CD4-positive, alpha-beta T cell treated with Interleukin-2 at 100 ng/mL for 4 hours (primary cell): ENCODE data around the gene AHI1.
A peak's percentile ranks its signal among the peaks of the same experiment; 100 is the strongest.

ENCODE experiments used
- DNase-seq: peaks from one replicate; pipeline ENCODE4 v3.0.0-alpha.2; 2020; ENCODE audit warnings: low spot score

Gene AHI1

DNA sequence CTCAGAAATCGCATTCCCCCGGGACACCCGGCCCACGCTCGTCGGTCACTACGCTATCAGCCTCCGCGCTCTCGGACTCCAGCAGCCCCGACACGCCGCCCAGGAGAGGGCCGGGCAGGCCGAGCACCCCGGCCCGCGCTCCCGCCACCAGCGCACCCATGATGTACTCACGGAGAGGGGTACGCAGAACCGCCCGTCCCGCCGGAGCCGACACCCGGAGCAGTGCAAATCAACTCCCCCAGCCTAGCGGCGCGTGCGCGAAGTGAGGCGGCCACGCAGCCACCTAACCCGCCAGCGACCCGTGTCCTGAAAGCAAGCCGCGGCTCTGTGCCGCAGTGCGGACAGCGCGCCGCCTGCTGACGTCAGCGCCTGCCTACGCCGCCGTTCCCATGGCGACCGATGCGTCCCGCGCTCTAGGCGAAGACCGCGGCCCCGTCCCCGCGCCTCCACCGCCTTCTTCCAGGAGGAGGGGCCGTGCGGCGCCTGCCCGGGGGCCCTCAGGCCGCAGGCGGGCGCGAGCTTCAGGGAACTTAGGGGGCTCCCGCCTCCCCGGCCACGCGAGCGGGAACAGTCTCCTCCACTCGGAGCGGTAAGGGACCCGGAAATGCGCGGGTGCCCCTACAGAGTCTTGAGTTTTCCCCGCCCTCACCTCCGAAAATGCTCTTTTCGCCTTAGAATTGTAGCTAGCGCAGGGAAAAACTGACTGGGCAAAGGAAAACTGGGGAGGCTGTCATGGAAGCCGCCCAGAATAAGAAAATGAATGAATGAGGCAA, at the start of gene AHI1:
TSS of gene AHI1 (minus strand) at position 329 of the 773 bp plus-strand sequence. CDS start 5,503 bp downstream, outside the sequence.
- peak; percentile 84 for DNase-seq

DNA sequence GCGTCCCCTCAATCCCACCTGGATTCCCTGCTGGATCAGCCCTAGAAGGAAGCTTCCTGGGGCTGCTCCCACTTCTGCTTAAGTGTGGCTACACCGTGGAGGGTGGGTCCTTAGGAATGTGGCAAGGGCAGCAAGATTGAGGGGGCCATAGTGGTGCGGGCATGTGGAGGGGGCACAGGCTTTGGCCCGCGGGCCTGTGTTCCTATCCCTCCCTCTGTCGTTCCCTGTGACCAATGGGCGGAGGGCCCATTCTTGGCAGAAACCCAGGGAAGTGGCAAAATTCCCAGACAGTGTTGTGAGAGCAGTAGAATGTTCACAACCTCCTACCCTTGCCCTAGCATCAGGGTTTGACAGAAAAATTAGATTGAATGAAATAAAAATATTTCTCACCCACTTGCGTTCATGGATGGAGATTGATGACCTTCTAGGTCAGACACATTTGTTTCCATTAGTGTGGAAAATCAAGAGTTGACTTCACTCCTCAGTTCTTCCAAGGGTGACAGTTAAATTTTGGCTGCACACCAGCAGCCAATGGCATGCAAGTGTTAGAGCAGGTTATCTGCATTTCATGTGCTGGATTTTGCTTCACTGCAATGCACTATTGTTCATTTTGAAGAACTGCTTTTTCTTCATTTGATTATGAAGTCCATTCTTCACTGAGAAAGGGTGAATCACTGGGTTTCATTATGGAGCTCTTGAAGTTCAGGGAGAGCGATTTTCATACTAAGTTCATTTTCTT, 49.3 kb upstream of the AHI1 start:
- DNase-seq = no peak

DNA sequence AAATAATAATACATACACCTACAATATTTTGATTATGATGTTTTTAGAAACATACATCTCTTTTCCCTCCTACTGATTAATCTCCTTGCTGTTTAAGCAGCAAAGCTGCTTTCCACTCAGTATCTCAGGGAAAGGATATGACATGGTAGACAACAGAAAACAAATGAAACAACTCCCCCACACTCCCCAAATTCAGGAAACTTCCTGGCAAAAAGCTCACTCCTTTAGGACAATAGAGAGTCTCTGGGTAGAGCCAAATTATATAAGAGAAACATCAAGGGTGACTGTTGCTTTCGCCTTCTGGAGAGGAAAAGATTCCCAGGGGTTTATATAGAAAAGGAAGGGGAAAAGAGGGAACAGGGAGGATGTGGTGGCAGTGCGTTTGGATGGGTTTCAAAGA, 48.7 kb upstream of the AHI1 start:
- no peak for DNase-seq

DNA sequence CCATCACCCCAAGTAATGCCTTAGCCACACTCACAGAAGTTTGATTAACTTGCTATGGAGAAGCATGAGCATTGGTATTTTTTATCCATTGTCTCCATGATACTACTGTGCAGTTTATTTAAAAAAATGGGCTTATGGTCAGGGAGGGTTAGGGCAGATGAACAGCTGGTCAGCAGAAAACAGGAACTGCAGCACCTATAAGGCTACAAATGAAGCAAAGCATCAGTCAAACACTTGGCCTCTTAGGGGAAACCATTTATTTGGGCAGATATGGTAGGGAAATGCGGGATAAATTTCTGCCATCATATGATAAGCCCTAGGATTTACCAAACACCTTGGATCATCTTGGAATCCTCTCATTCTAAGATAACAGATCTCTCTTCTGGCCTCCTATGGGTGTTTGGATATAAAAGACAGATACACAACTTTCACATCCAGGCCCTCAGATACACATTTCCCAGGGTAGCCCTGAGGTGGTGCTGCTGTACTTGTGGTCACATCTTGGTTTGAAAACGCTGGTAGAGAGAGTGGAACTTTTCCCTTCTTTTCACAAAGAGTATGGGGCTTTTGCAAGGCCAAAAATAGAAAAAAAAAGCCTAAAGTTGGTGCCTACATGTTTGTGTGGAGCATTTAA, 42.8 kb upstream of the AHI1 start:
- no peak for DNase-seq

- DNase-seq = peak; percentile 8
Observed at GRCh38 chr6:135537741-135538301, 40.3 kb upstream of the AHI1 start.

DNA sequence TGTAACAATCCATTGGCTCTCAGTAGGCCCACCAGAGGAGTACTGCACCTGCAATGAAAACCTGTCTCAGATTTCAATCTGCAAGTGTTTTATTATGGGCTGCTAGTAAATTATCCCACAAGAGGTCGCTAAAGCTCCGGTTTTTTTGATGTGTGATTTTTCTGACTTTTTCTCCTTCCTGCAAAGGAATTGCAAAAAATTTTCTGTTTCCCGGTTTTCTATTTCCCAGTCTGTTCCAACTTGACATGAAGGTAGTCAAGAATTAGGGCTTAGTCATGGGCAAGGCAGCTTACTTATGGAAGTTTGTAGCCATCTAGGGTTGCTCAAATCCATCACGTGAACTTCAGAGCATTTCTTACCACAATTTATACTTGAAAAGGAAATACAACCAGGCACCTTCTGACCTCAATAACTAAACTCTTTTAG, 38.5 kb upstream of the AHI1 start:
- DNase-seq = peak; percentile 44

DNA sequence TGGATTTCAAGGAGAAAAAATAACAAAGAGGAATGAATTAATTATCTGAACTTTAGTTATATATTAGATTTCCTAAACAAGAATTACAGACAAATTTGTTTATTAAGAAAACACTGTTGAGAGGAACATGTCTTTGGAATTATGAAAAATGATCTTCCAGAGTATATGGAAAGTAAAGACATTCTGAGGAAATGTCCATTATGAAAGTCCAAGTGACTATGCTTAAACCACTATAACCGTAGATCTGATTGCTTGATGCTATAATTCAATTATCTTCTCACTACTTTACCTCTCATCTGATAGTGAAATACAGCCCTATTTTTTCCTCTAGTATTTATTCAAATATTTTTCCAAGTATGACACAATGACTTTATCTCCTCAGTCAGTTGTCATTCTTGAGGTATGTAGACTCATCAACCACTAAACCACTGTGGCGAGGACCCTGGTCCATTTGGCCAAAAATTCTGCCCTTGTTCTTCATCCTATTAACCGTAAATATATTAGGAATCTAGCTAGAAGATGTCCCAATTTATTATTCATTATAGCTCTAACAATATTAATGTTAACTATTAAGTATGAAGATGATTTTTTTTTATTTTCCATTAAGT, 37.3 kb upstream of the AHI1 start:
- no peak for DNase-seq

- no peak for DNase-seq
Observed at GRCh38 chr6:135532559-135532958, 35.0 kb upstream of the AHI1 start.

DNA sequence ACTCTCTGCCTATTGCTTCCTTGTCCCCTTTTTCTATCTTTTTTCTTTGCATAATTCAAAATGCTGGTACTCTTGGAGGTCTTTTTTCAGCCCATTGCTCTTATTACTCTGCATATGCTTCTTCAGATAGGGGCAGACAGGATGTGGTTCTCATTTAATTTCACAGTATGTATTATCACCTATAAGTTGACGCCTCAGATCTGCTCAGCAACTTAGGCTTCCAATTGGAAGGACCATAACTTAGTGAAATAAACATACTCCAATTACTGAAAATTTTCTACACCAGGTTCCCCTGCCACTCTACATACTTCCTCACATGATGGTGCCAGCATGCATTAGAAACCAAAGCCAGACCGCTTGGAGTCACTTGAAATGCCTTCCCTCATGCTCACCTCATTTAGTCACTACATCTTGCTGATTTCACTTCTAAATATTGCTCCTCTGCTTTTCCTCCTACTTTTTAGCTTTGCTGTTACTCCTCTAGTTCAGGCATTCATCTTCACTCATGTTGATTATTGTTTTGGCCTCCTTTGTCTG, 34.5 kb upstream of the AHI1 start:
- DNase-seq = no peak

- no peak for DNase-seq
Observed at GRCh38 chr6:135530113-135530512, 32.6 kb upstream of the AHI1 start.

GRCh38 chr6:135527960-135528249, 30.4 kb upstream of the AHI1 start:
- DNase-seq = no peak

GRCh38 chr6:135527116-135527959, 29.8 kb upstream of the AHI1 start:
- no peak for DNase-seq

DNA sequence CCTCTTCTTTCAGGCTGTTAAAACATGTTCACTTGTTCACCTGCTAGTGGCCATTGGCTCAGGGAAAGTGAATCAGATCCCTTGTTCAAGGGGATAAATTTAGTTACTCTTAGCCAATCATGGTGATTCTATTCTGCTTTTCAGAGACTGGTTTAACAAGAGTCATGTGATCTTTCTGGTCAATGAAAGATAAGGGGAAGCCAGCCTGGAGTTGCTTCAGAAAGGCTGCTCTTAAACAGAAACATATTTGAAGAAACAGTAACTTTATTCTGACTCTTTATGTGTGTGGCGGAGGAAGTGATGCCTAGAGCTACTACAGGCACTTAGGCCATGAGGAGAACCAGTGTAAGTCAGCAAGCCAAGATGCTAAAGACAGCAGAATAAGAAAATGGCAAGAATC, 28.1 kb upstream of the AHI1 start:
- no peak for DNase-seq

DNA sequence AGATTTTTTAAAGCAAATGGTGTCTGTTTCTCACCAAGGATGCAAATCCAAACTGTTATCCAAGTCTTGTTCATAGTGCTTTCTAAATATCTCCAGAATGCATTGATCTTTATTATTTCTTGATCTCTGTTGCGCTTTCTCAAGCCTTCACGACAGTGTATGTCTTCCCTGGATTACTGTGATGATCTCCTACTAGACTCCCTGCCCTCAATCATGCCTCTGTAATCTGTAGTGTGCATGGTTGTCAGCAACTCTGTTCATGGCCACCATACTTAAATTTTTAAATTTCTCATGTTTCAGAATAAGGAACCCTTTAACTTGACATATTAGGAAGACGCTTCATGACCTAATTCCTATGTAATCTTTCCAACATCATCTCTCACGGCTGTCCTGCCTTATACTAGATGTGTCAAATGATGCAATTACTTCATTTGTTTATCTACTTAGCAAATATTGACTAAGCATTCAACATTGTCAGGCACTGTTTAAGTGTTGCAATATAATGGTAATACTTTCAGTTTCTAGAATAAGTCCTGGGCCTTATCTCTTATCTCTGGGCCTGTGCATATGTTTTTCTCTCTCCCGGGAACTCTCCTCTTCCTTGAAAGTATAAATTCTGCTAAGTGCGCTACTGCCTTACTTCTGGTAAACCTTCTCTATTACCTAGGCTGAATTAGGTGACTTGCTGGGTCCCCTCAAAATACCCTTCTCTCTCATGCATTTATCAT, 25.6 kb upstream of the AHI1 start:
- DNase-seq = no peak

DNA sequence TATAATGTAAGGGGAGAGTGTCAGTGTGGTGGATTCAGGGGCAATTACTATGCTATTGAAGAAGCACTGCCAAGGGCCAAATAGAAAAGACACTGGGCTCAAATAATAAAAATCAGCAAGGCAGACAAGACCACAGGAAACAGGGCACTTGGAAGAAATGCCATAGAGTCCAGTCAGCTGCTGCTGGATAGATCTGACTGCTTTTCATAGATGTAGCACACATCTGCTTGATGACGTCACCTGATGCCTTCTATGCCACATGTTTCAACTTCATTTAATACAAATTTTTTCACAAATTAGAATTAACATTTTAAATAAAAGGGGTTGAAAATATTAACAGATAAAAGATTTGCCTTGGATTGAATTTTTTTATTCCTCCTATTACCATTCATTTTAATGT, 23.9 kb upstream of the AHI1 start:
- DNase-seq = no peak

- DNase-seq = no peak
Observed at GRCh38 chr6:135520781-135521180, 23.2 kb upstream of the AHI1 start.

DNA sequence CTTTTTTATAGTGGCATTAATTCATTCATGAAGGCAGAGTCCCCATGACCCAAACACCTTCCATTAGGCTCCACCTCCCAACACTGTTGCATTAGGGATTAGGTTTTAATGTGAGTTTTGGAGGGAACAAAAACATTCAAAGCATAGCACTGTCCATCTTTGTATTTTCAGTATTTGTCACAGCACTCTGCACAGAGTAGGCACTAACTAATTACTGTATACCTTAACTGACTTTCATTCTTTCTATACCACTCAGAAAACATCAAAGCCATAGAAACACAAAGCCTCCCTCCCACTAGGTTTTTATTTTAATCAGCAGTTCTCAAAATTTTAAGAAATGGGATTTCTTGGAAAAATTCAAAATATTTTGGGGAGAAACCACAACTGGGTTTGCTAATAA, 21.8 kb upstream of the AHI1 start:
- DNase-seq = no peak

GRCh38 chr6:135517527-135517926, 20.0 kb upstream of the AHI1 start:
- no peak for DNase-seq

- DNase-seq = no peak
Observed at GRCh38 chr6:135514706-135515105, 17.2 kb upstream of the AHI1 start.

- peak; percentile 62 for DNase-seq
Observed at GRCh38 chr6:135506270-135506997, 8.9 kb upstream of the AHI1 start.
